Adipocyte (in vitro differentiated cells): Measurements from ENCODE around the gene CAPN14.

Experiments
- DNase-seq: peaks from one replicate; pipeline ENCODE4 v3.0.0-alpha.2; 2015; ENCODE audit warnings: low read depth
- H3K27me3 ChIP-seq: replicated peaks from 2 replicates; pipeline ENCODE4 v1.7.0; 2013; ENCODE audit warnings: mild to moderate bottlenecking, low read length, moderate library complexity; ENCODE audit not compliant: control insufficient read depth, insufficient read depth
- H3K36me3 ChIP-seq: 2 replicates; pipeline ENCODE4 v1.7.0; 2013; ENCODE audit warnings: low read length, mild to moderate bottlenecking, moderate library complexity; ENCODE audit not compliant: control insufficient read depth, insufficient read depth, severe bottlenecking
- H3K4me1 ChIP-seq: 2 replicates; pipeline ENCODE4 v1.7.0; 2013; ENCODE audit warnings: mild to moderate bottlenecking, low read length, moderate library complexity; ENCODE audit not compliant: control insufficient read depth, insufficient read depth
- H3K4me3 ChIP-seq: 2 replicates; pipeline ENCODE4 v1.7.0; 2013; ENCODE audit warnings: mild to moderate bottlenecking, low read length, moderate library complexity
- H3K9ac ChIP-seq: 2 replicates; pipeline ENCODE4 v1.7.0; 2013; ENCODE audit warnings: mild to moderate bottlenecking, low read length, moderate library complexity
- H3K9me3 ChIP-seq: 2 replicates; pipeline ENCODE4 v1.7.0; 2013; ENCODE audit warnings: mild to moderate bottlenecking, low read length, moderate library complexity; ENCODE audit not compliant: control insufficient read depth

Gene CAPN14

DNA sequence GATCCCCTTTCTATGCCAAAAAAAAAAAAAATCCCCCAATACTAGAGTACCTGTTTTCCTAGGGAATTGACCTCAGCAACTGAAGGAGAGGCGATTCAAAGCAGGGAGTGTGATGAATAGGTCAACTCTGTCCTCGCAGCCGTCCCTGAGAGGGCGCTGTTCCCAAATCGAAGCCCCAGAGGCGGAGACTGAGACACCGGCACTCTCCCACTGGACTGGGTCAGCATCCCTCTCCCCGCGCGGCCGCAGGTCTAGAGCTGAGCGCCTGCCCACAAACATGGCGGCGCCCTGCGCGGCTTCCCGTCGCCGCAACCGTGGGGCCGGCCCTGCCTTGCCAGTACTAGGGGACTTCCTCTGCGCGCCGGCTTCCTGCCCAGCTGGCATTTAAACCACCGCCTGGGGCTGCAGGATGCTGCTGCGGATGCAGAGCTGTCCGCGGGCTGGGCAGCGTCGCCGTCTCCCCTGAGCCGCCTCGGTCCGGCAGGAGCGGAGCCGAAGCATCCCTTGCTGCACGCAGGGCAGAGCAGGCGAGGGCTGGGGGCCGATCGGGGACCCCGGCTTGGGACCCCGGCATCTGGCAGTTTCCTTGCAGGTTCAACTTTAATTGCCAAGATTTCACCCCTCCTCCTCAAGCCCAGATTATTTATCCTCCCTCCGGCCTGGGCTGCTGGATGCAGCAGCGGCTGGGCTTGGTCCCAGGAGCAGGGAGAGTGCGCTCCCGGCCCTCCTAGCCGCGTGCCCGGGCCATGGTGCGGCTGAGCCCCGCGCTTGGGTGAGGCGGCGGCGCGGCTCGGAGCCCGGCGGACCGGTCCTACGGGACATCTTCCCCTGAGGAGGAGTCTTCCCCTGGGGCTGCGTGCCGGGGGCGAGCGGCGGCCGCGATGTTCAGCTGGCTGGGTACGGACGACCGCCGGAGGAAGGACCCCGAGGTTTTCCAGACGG lies 16.7 kb upstream of the CAPN14 start, which contains the start of gene EHD3:
EHD3 (plus strand) TSS at position 412 of the 942 bp plus-strand sequence; CDS start at position 882, 470 bp downstream.
- Histone ChIP-seq H3K9ac (peak within 1 kb of the TSS; percentile 75), H3K27me3 (peaks cover 3% of the 10 kb centered on the region), H3K36me3 (no peaks in the 10 kb centered on the region), H3K4me1 (no peaks in the 10 kb centered on the region), H3K4me3 (peak within 1 kb of the TSS; percentile 84), H3K9me3 (no peaks in the 10 kb centered on the region)
- peak; percentile 96 for DNase-seq

DNA sequence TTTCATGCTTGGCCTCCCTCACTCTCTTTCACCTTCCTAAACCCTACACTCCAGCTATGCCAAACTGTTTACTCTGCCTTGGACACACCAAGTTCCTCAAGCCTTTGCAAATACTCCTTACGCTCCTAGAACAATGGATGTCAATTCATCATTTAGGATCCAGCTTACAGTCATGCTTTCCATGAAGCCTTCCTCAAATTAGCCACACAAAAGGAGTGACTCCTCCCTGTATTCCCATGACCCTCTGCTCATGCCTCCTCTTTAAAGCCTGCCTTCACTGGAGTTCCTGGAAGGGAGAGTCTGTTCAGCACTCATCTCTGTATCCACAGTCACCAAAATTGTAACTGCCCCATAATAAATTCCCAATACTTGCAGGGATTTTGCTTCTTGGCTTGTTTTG lies 15.9 kb upstream of the CAPN14 start:
- Histone ChIP-seq H3K36me3 (no peaks in the 10 kb centered on the region), H3K9ac (no peak overlapping the region), H3K4me1 (no peaks in the 10 kb centered on the region), H3K9me3 (no peaks in the 10 kb centered on the region), H3K4me3 (peak overlapping the region; percentile 84), H3K27me3 (peaks cover 3% of the 10 kb centered on the region)
- DNase-seq = peak; percentile 11

DNA sequence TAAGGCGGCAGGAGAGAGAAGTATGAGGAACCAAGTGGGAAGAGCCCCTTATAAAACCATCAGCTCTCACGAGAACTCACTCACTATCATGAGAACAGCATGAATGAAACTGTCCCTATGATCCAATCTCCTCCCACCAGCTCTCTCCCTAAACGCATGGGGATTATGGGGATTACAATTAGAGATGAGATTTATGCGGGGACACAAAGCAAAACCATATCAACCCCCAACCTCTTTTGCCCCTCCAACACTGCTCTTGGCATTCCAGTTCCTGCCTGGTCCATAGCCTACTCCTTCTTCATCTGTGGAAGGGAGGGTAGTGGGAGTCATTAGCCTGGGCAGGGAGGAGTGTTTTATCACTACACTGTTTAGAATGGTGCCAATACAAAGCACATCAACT lies 15.3 kb upstream of the CAPN14 start:
- Histone ChIP-seq H3K9me3 (no peaks in the 10 kb centered on the region), H3K36me3 (no peaks in the 10 kb centered on the region), H3K9ac (no peak overlapping the region), H3K27me3 (peaks cover 9% of the 10 kb centered on the region), H3K4me3 (no peak overlapping the region), H3K4me1 (no peaks in the 10 kb centered on the region)
- no peak for DNase-seq

DNA sequence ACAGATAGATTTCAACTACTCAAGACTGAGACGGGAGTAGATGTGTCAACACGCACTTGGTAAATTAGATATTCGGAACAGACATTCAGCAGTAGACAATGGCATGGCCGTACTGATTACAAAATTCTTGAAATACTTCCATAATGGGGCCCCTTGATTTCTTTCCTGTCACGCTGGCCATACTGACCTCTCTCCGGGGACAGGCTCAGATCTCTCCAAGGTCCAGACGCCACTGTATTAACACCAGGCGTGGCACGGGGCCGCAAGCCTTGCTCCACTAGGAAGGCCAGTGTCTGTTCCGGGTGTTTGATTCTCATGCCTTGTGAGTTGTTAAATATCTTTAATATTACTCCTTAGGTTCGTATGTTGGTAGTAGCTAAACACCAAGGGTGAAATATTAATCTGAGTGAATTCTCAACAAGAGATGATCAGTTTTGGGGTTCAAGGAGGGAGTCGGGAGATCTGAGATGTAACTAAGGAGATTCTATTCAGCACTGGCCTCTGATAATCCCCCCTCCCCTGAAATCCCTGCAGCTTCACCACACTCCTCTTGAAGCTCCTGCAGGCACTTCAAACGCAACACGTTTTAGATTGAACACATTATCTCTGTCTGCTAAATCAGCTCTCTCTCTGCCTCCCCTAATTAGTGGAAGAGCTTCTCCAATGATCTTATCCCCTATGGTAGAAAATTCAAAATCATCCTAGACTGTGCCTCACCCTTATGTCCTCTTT lies 14.4 kb upstream of the CAPN14 start:
- H3K27me3 ChIP-seq = peaks cover 18% of the 10 kb centered on the region
- H3K9ac ChIP-seq = no peak overlapping the region
- no peaks in the 10 kb centered on the region for H3K4me1 ChIP-seq
- H3K9me3 ChIP-seq = no peaks in the 10 kb centered on the region
- H3K36me3 ChIP-seq = no peaks in the 10 kb centered on the region
- DNase-seq = no peak
- H3K4me3 ChIP-seq = no peak overlapping the region

DNA sequence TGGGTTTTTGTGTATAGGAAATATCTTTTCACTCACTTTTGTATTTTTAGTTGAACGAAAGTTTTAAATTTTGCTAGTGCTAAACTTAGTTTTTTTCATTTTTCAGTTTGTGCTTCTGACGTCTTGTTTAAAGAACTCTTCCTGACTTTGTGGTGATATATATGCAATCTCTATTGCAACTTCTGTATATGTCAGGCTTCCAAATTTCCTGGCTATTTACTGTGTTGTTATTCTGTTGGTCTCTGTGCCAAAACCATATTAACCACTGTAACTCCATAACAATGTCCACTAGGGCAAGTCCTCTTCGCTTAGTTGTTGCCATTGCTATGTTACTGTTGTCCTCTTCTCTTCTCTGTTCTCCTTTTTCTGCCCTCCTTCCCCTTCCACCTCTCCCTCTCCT lies 13.4 kb upstream of the CAPN14 start:
- Histone ChIP-seq H3K4me1 (no peaks in the 10 kb centered on the region), H3K4me3 (no peak overlapping the region), H3K27me3 (peaks cover 20% of the 10 kb centered on the region), H3K9ac (no peak overlapping the region), H3K9me3 (no peaks in the 10 kb centered on the region), H3K36me3 (no peaks in the 10 kb centered on the region)
- no peak for DNase-seq

DNA sequence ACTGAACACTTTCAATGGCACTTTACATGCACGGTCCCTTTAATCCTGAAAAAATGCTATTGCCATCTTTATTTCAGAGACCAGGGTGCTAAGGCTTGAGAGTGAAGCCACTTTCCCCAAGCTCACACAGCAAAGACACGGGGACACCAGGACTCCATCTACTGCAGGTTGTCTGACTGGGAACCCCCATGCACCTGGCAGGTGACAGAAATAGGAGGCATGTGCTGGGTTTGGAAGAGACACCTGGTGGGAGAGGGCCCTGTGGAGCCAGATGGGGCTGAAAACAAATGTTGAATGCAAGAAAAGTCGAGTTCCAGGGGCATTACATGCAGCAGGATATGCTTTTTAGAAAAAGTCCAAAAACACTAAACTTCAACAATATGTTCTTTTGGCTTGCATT lies 11.4 kb upstream of the CAPN14 start:
- Histone ChIP-seq H3K4me1 (no peaks in the 10 kb centered on the region), H3K36me3 (no peaks in the 10 kb centered on the region), H3K27me3 (peaks cover 24% of the 10 kb centered on the region), H3K4me3 (no peak overlapping the region), H3K9me3 (no peaks in the 10 kb centered on the region), H3K9ac (no peak overlapping the region)
- no peak for DNase-seq

DNA sequence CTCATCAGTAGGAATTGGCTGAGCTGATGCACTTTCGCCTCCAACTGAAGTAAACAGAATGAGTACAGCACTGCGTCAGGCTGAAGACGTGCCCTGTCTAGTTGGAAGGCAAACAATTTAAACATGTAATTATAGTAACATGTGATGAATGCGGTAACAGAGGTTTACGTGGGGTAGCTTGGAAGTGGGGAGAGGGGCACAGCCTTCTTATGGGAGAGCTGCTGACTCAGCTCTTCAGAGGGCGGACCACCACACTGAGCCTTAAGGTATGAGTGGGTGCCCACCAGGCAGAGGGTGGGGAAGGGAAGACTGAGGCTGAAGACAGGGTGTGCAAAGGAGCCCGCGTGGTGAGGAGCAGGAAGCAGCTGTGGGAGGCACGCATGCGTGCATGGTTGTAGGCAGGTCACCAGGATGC lies 10.4 kb upstream of the CAPN14 start:
- H3K27me3 ChIP-seq = peaks cover 30% of the 10 kb centered on the region
- no peaks in the 10 kb centered on the region for H3K9me3 ChIP-seq
- H3K4me1 ChIP-seq = no peaks in the 10 kb centered on the region
- DNase-seq = no peak
- H3K36me3 ChIP-seq = no peaks in the 10 kb centered on the region
- no peak overlapping the region for H3K9ac ChIP-seq
- H3K4me3 ChIP-seq = no peak overlapping the region

DNA sequence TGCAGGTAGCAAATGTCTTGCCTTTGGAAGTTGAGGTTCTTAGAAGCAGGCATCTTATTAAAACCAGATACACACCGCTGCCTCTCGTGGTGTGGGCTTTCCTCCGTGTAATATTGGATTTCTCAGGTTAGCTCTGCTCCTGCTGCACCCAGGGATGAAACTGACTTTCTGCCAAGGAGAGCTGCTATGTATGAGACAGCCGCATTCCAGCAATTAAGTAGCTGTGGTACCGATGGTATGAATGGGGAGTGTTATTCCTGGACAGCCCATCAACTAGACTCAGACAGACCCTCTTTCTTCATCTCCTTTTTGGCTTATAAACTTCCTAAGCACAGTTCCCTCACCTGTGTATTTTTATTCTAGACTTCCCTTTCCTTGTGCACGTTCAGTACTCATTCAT lies 9.8 kb upstream of the CAPN14 start:
- DNase-seq = no peak
- Histone ChIP-seq H3K9me3 (no peaks in the 10 kb centered on the region), H3K4me3 (no peak overlapping the region), H3K36me3 (no peaks in the 10 kb centered on the region), H3K9ac (no peak overlapping the region), H3K27me3 (peaks cover 36% of the 10 kb centered on the region), H3K4me1 (no peaks in the 10 kb centered on the region)

DNA sequence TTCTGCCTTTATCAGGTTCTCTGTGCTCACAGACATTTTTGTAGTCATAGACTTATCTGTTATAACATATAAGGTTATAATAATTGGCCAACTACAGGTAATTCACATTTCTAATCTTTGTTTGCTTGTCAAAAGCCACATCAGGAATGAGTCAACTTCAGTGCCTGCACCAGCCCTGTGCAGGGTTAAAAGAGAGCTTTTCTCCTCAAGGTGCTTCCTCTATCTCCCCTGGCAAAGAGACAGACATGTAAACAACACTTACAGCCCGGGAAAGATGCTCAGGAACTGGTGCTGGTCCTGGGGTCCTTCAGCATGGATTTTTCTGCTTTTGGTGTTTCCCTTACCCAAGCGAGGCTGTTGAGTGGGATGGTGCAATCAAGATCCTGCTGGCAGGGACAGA lies 9.0 kb upstream of the CAPN14 start:
- DNase-seq = no peak
- Histone ChIP-seq H3K9me3 (no peaks in the 10 kb centered on the region), H3K36me3 (no peaks in the 10 kb centered on the region), H3K4me3 (no peak overlapping the region), H3K4me1 (no peaks in the 10 kb centered on the region), H3K27me3 (peaks cover 45% of the 10 kb centered on the region), H3K9ac (no peak overlapping the region)

DNA sequence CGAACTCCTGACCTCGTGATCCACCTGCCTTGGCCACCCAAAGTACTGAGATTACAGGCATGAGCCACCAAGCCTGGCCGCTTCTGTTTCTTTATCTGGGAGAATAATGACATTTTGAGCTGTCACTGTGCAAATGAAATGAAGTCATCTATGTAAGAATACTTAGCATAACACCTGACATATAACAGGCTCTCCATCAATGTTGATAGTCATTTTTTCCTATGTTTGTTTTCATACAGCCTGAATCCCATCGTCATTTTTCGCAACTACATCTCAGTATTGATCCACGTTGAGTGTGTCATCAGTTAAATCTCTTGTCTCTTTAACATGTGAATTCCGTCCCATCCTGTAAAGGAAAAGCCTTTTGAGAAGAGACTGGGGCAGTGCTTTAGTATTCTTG lies 6.4 kb upstream of the CAPN14 start:
- DNase-seq = no peak
- Histone ChIP-seq H3K9ac (no peak overlapping the region), H3K27me3 (peaks cover 58% of the 10 kb centered on the region), H3K4me1 (no peaks in the 10 kb centered on the region), H3K4me3 (no peak overlapping the region), H3K36me3 (no peaks in the 10 kb centered on the region), H3K9me3 (no peaks in the 10 kb centered on the region)

DNA sequence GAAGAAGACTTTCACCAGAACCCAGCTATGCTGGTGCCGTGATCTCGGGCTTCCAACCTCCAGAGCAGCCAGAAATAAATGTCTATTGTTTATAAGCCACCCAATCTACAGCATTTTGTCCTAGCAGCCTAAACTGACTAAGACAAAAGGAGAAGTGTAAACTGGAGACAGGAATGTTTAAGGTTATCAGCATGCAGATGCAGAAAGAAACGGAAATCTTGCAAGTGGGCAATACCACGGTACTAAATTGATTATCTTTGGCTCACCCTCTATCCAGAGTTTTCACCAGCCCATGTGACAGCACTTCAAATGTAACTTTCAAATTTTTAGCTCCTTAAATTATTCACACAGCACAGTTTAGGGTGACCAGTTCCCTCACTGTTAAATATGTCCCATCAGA lies 5.7 kb upstream of the CAPN14 start:
- DNase-seq = no peak
- peaks cover 61% of the 10 kb centered on the region for H3K27me3 ChIP-seq
- no peaks in the 10 kb centered on the region for H3K36me3 ChIP-seq
- no peak overlapping the region for H3K4me3 ChIP-seq
- no peak overlapping the region for H3K9ac ChIP-seq
- no peaks in the 10 kb centered on the region for H3K4me1 ChIP-seq
- H3K9me3 ChIP-seq = no peaks in the 10 kb centered on the region
